ENCODE results near the gene PHAF1.

The PHAF1 gene

DNA sequence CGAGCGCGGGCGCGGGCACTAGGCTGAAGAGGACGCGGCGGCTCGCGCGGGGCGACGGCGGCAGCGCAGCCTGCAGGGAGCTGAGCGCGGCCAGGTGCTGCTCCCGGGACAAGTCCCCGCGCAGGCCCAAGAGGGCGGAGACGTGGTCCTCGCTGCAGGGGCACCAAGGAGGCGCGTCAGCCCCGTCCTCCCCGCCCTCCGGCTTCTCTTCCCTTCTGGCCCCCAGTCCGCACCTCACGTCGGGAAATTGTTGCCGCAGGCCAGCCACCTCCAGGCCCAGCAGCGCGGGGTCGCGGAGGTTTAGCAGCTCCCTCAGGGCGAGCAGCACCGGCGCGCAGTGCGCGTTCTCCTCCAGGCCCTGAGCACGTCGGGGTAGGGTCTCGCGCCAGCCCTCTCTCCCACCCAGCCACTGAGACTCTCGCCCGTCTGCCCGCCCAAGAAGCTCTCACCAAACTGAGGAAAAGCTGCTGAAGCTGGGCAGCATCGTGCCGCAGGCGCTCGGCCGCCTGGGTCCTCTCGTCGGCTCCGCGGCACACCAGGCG is 74.8 kb downstream of the PHAF1 start:
- Histone ChIP-seq H3K4me2 (ENCODE audit: low read length) (peak overlapping the region; percentile 82), H2AFZ (ENCODE audit: low read length) (no peak overlapping the region), H3F3A (ENCODE audit: insufficient read depth, low read length) (no peaks in the 10 kb centered on the region), H3K4me3 (ENCODE audit: low read depth, low read length, poor library complexity, severe bottlenecking) (peak overlapping the region; percentile 68), H3K27me3 (ENCODE audit: insufficient read depth, low read length) (no peaks in the 10 kb centered on the region), H3K36me3 (ENCODE audit: insufficient read depth, low read length) (no peaks in the 10 kb centered on the region), H3K79me2 (ENCODE audit: insufficient read depth, low read length) (no peaks in the 10 kb centered on the region), H3K27ac (ENCODE audit: low read depth, low read length, poor library complexity, severe bottlenecking) (no peak overlapping the region), H3K9me2 (ENCODE audit: low read depth, low read length) (no peaks in the 10 kb centered on the region), H3K4me1 (ENCODE audit: insufficient read depth, low read length, severe bottlenecking) (peaks cover 17% of the 10 kb centered on the region), H3K9me3 (ENCODE audit: low read length) (no peaks in the 10 kb centered on the region), H3K9ac (ENCODE audit: low read length) (peak overlapping the region; percentile 68; the same call in 1 of the 2 replicates), H4K20me1 (ENCODE audit: insufficient read depth, low read length) (no peaks in the 10 kb centered on the region)
- TF ChIP-seq, protein P1, sequence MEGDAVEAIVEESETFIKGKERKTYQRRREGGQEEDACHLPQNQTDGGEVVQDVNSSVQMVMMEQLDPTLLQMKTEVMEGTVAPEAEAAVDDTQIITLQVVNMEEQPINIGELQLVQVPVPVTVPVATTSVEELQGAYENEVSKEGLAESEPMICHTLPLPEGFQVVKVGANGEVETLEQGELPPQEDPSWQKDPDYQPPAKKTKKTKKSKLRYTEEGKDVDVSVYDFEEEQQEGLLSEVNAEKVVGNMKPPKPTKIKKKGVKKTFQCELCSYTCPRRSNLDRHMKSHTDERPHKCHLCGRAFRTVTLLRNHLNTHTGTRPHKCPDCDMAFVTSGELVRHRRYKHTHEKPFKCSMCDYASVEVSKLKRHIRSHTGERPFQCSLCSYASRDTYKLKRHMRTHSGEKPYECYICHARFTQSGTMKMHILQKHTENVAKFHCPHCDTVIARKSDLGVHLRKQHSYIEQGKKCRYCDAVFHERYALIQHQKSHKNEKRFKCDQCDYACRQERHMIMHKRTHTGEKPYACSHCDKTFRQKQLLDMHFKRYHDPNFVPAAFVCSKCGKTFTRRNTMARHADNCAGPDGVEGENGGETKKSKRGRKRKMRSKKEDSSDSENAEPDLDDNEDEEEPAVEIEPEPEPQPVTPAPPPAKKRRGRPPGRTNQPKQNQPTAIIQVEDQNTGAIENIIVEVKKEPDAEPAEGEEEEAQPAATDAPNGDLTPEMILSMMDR (IDR thresholded peaks at IDR 0.05; ENCODE audit: low read length): no peak
- no peak for TF ChIP-seq EZH2 (IDR thresholded peaks at IDR 0.05; ENCODE audit: borderline replicate concordance, low read length)

DNA sequence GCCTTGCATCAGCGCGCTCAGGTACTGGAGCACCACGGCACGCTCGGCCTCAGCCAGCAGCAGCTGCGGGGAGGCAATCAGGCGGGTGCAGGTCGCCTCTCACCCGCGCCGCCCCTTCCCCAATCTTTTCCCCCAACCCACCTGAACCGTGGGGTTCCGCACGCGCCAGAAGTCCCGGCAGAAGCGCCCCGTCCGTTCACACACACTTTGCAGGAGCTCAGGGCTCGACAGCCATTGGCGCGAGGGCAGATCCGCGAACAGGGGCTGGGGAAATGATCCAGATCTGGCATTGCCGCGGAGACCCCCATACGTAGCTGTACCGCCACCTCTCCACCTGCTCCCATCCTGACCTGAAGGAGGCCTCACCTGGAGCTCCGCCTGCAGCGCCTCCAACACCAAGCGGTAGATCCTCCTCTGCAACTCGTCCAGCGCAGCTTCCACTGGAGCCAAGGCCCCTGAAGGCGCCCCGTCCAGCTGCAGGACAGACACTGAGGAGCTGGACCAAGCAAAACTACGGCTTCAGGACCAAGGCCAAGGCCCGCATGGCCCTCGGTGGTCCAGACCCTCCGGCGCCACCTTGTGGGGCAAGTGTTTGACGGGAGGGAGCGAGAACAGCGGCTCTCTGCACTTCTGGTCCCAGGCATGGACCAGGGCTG is 75.4 kb downstream of the PHAF1 start:
- Histone ChIP-seq H4K20me1 (ENCODE audit: insufficient read depth, low read length) (no peaks in the 10 kb centered on the region), H3K9me3 (ENCODE audit: low read length) (no peaks in the 10 kb centered on the region), H3F3A (ENCODE audit: insufficient read depth, low read length) (no peaks in the 10 kb centered on the region), H3K27me3 (ENCODE audit: insufficient read depth, low read length) (no peaks in the 10 kb centered on the region), H3K27ac (ENCODE audit: low read depth, low read length, poor library complexity, severe bottlenecking) (no peak overlapping the region), H2AFZ (ENCODE audit: low read length) (no peak overlapping the region), H3K4me2 (ENCODE audit: low read length) (no peak overlapping the region), H3K9ac (ENCODE audit: low read length) (no peak overlapping the region), H3K4me1 (ENCODE audit: insufficient read depth, low read length, severe bottlenecking) (peaks cover 17% of the 10 kb centered on the region), H3K9me2 (ENCODE audit: low read depth, low read length) (no peaks in the 10 kb centered on the region), H3K36me3 (ENCODE audit: insufficient read depth, low read length) (no peaks in the 10 kb centered on the region), H3K4me3 (ENCODE audit: low read depth, low read length, poor library complexity, severe bottlenecking) (no peak overlapping the region), H3K79me2 (ENCODE audit: insufficient read depth, low read length) (no peaks in the 10 kb centered on the region)
- TF ChIP-seq EZH2 (IDR thresholded peaks at IDR 0.05; ENCODE audit: borderline replicate concordance, low read length): no peak
- TF ChIP-seq, protein P1 (IDR thresholded peaks at IDR 0.05; ENCODE audit: low read length): peak; percentile 82

DNA sequence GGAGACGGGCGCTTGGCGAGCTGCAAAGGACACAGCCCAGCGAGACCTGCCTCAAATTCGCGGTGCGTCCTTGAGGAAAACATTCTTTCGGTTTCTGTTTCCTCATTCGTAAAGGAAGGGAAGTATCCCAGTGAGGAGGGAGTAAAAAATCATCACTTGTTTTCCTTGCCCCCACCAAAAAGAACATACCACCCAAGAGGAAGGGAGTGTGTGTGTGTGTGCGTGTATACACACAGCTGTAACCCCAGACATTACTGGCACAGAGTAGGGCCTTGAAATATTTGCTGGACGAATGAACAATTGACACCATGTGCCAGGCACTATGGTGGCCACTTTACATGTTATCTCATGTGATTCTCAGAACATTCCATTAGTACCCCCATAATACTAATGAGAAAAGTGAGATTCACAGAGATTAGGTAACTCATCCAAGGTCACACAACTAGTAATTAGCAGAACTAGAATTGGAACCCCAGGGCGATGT is 76.0 kb downstream of the PHAF1 start:
- no peaks in the 10 kb centered on the region for H3K27me3 ChIP-seq (ENCODE audit: insufficient read depth, low read length)
- no peak overlapping the region for H3K9ac ChIP-seq (ENCODE audit: low read length)
- TF ChIP-seq EZH2 (IDR thresholded peaks at IDR 0.05; ENCODE audit: borderline replicate concordance, low read length): no peak
- TF ChIP-seq, protein P1 (IDR thresholded peaks at IDR 0.05; ENCODE audit: low read length): no peak; the same call in 1 of the 2 replicates
- H2AFZ ChIP-seq (ENCODE audit: low read length): no peak overlapping the region
- H3K27ac ChIP-seq (ENCODE audit: low read depth, low read length, poor library complexity, severe bottlenecking): no peak overlapping the region
- H3K36me3 ChIP-seq (ENCODE audit: insufficient read depth, low read length): no peaks in the 10 kb centered on the region
- no peaks in the 10 kb centered on the region for H3K79me2 ChIP-seq (ENCODE audit: insufficient read depth, low read length)
- H4K20me1 ChIP-seq (ENCODE audit: insufficient read depth, low read length): no peaks in the 10 kb centered on the region
- no peak overlapping the region for H3K4me2 ChIP-seq (ENCODE audit: low read length)
- no peaks in the 10 kb centered on the region for H3K9me2 ChIP-seq (ENCODE audit: low read depth, low read length)
- H3K4me3 ChIP-seq (ENCODE audit: low read depth, low read length, poor library complexity, severe bottlenecking): no peak overlapping the region
- H3F3A ChIP-seq (ENCODE audit: insufficient read depth, low read length): no peaks in the 10 kb centered on the region
- peaks cover 17% of the 10 kb centered on the region for H3K4me1 ChIP-seq (ENCODE audit: insufficient read depth, low read length, severe bottlenecking)
- H3K9me3 ChIP-seq (ENCODE audit: low read length): no peaks in the 10 kb centered on the region
